HepG2 (cell line): ENCODE results near the gene ANTKMT. TPM values are rescaled to one million over a fixed set of nuclear protein-coding genes. Genes with fewer than 3 reads are reported as not detected.

Source experiments
- GPBP1L1 ChIP-seq: sonication (generic); formaldehyde crosslinking; IDR thresholded peaks from 2 replicates; pipeline ENCODE4 v1.5.0; 2020; ENCODE audit warnings: mild to moderate bottlenecking, missing genetic modification reagents
- HDAC6 ChIP-seq: fragments of 200-600 bp; sonication (generic); IDR thresholded peaks from 2 replicates; pipeline ENCODE4 v1.7.0; 2017; ENCODE audit warnings: mild to moderate bottlenecking, antibody characterized with exemption, low read length, low read depth
- HMGXB3 ChIP-seq: sonication (generic); formaldehyde crosslinking; IDR thresholded peaks from 2 replicates; pipeline ENCODE4 v1.4.0; 2020; ENCODE audit warnings: missing genetic modification reagents, borderline replicate concordance
- KDM3A ChIP-seq: IDR thresholded peaks from 2 replicates; pipeline ENCODE4 v1.6.1; 2018; ENCODE audit warnings: low read depth, missing compliant biosample characterization
- NFIB ChIP-seq: sonication (generic); formaldehyde crosslinking; IDR thresholded peaks from 2 replicates; pipeline ENCODE4 v1.9.0; 2021; ENCODE audit warnings: missing genetic modification reagents, mild to moderate bottlenecking, borderline replicate concordance
- RCOR2 ChIP-seq: IDR thresholded peaks from 2 replicates; pipeline ENCODE4 v1.6.1; 2016; ENCODE audit warnings: missing biosample characterization, missing genetic modification reagents
- ZFP91 ChIP-seq: sonication (generic); formaldehyde crosslinking; IDR thresholded peaks from 2 replicates; pipeline ENCODE4 v1.9.0; 2022; ENCODE audit warnings: missing genetic modification reagents, mild to moderate bottlenecking, borderline replicate concordance
- ZFX ChIP-seq: sonication (generic); formaldehyde crosslinking; IDR thresholded peaks from 2 replicates; pipeline ENCODE4 v1.4.0; 2020; ENCODE audit warnings: mild to moderate bottlenecking, low read depth, missing genetic modification reagents, moderate library complexity
- ZNF530 ChIP-seq: sonication (generic); formaldehyde crosslinking; IDR thresholded peaks from 2 replicates; pipeline ENCODE4 v1.5.0; 2020; ENCODE audit warnings: low read depth, mild to moderate bottlenecking, missing genetic modification reagents
- ZNF547 ChIP-seq: sonication (generic); formaldehyde crosslinking; IDR thresholded peaks from 2 replicates; pipeline ENCODE4 v1.5.1; 2020; ENCODE audit warnings: mild to moderate bottlenecking, missing genetic modification reagents
- polyA plus RNA-seq, 8 experiments: library from polyadenylated mRNA; depleted of rRNA in 3 of 8; stranded (reverse) in 7 of 8; unstranded in 1 of 8; fragments of >200 nt; fragmentation: Illumina TruSeq in 4 of 8; extraction: Trizol in 4 of 8; gene quantifications; 2 replicates each; pipeline versions ENCODE4 v1.2.1 to v1.2.3, GENCODE V29; 2011 to 2016; ENCODE audit warnings: low read depth in 4 of 8, missing spikeins in 1 of 8, mixed read lengths in 1 of 8; ENCODE audit not compliant: insufficient read depth in 1 of 8
- total RNA-seq, 5 experiments: library from RNA; depleted of rRNA; stranded (reverse); fragments of >200 nt; fragmentation: Illumina TruSeq; extraction: Trizol; gene quantifications; 2 replicates each; pipeline ENCODE4 v1.2.3, GENCODE V29; 2016; ENCODE audit warnings: low read depth in 1 of 5

Gene ANTKMT
- total and polyA plus RNA-seq, 2 of the 13 experiments (the other 11 are each of a cell fraction or from before 2014, with no cell fraction given), result 7.5 to 47.8 TPM

- TF ChIP-seq NFIB (CRISPR knock-in tag), result no peak
- TF ChIP-seq HMGXB3 (CRISPR knock-in tag), result no peak
- no peak for TF ChIP-seq HDAC6
- TF ChIP-seq ZNF547, result no peak
- TF ChIP-seq GPBP1L1 (CRISPR knock-in tag), result no peak
- peak; percentile 63; the same call in 1 of the 2 replicates for TF ChIP-seq ZFX
- TF ChIP-seq KDM3A (CRISPR knock-in tag), result no peak
- peak; percentile 49; the same call in 1 of the 2 replicates for TF ChIP-seq ZFP91
- no peak for TF ChIP-seq RCOR2 (CRISPR knock-in tag)
- TF ChIP-seq ZNF530 (CRISPR knock-in tag), result no peak
Observed at GRCh38 chr16:760545-761343, 39.8 kb downstream of the ANTKMT start, which contains the start of gene MSLN (continued).
